ENCODE results near the gene HEPHL1.

The HEPHL1 gene

DNA sequence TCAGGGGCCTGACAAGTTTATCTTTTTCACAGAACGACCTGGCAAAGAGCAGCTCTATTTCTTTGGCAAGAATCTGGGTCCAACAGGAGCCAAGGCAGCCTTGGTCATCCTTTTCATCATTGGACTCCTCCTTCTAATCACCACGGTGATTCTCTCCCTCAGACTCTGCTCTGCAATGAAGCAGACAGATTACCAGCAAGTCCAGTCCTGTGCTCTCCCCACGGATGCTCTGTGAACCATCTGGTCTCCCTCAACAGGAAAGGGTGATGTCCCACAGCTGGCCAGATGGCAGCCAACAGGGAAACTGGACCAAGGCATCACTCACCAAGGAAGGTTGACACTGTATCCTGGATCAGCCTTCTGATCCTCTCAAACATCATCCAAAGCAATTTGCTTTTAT is 90.5 kb downstream of the HEPHL1 start:
- Histone ChIP-seq H3K27me3 (ENCODE audit: insufficient read depth, poor library complexity, severe bottlenecking) (peaks cover 3% of the 10 kb centered on the region), H3K27ac (replicated peaks) (no peak overlapping the region), H3K4me3 (replicated peaks; ENCODE audit: insufficient read depth, low read length) (no peak overlapping the region)
- no peak for TF ChIP-seq SPI1 (IDR thresholded peaks at IDR 0.05; ENCODE audit: borderline replicate concordance, low read depth)
- TF ChIP-seq REST (IDR thresholded peaks at IDR 0.05; ENCODE audit: insufficient replicate concordance, low read depth), result no peak
- no peak for TF ChIP-seq GABPA (IDR thresholded peaks at IDR 0.05; ENCODE audit: low read depth)
- TF ChIP-seq POLR2AphosphoS5 (IDR thresholded peaks at IDR 0.05; ENCODE audit: low read depth), result no peak
- TF ChIP-seq CTCF (IDR thresholded peaks at IDR 0.05; ENCODE audit: insufficient read depth, low read length), result no peak
- DNase-seq (ENCODE audit: low read depth in 1 of 2, low spot score in 1 of 2), result no peak

DNA sequence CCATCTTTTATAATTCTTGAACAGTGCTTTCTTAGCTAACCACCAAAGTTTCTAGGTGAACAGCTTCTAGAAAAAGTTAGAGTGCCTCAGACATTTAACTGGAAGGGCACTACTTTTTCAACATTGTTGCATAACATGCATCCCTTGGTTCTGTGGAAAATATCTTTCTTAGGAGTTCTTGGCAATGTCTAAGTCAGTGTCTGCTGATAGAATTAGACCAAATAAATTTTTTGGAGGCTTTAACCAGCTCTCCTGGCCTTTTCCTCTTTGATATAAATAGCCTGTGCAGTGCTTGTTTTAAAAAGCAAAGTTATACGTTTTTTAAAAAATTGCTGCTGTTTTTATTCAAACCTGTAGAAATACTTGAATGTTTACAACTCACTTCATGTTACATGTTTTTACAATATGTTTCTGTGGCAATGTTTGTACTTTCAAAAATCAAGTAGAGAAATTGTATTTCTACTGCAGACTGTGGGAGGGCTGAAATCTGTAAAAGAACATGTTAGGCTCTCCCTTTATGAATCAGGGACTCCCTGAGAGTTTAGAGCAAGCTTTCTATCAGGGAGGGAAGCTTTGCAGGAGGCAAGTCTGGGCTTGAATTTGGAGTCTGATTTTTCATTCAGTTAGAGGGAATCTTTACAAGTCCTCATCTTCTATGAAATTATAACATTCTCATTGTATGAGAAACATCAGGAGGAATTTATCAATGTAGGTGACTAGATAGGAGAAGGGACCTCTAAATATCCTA is 91.2 kb downstream of the HEPHL1 start:
- DNase-seq (ENCODE audit: low read depth in 1 of 2, low spot score in 1 of 2), result no peak
- peaks cover 3% of the 10 kb centered on the region for H3K27me3 ChIP-seq (ENCODE audit: insufficient read depth, poor library complexity, severe bottlenecking)
- H3K27ac ChIP-seq (replicated peaks), result no peak overlapping the region
- H3K4me3 ChIP-seq (replicated peaks; ENCODE audit: insufficient read depth, low read length), result no peak overlapping the region
- TF ChIP-seq SPI1 (IDR thresholded peaks at IDR 0.05; ENCODE audit: borderline replicate concordance, low read depth), result no peak
- TF ChIP-seq CTCF (IDR thresholded peaks at IDR 0.05; ENCODE audit: insufficient read depth, low read length), result no peak
- no peak for TF ChIP-seq POLR2AphosphoS5 (IDR thresholded peaks at IDR 0.05; ENCODE audit: low read depth)
- no peak for TF ChIP-seq REST (IDR thresholded peaks at IDR 0.05; ENCODE audit: insufficient replicate concordance, low read depth)
- TF ChIP-seq GABPA (IDR thresholded peaks at IDR 0.05; ENCODE audit: low read depth), result no peak

- H3K4me3 ChIP-seq (replicated peaks; ENCODE audit: insufficient read depth, low read length), result no peak overlapping the region
- H3K27me3 ChIP-seq (ENCODE audit: insufficient read depth, poor library complexity, severe bottlenecking), result no peaks in the 10 kb centered on the region
- DNase-seq (ENCODE audit: low read depth in 1 of 2, low spot score in 1 of 2), result no peak
- TF ChIP-seq CTCF (IDR thresholded peaks at IDR 0.05; ENCODE audit: insufficient read depth, low read length), result no peak
- no peak for TF ChIP-seq GABPA (IDR thresholded peaks at IDR 0.05; ENCODE audit: low read depth)
- TF ChIP-seq SPI1 (IDR thresholded peaks at IDR 0.05; ENCODE audit: borderline replicate concordance, low read depth), result no peak
- no peak for TF ChIP-seq REST (IDR thresholded peaks at IDR 0.05; ENCODE audit: insufficient replicate concordance, low read depth)
- TF ChIP-seq POLR2AphosphoS5 (IDR thresholded peaks at IDR 0.05; ENCODE audit: low read depth), result no peak
- H3K27ac ChIP-seq (replicated peaks), result no peak overlapping the region
Measured at GRCh38 chr11:94117197-94117574, 96.0 kb downstream of the HEPHL1 start.
